SIG-M5 (cell line): ENCODE data around the gene RAPGEF1.
"Not testable (repeated sequence)": the region's sequence is repeated elsewhere in the genome, so short reads cannot be mapped to it uniquely, and the experiment has no call there.

Experiments
- DNase-seq: peaks from one replicate; lab custom pipeline; 2025; lab: John Stamatoyannopoulos, UW

Gene RAPGEF1

DNA sequence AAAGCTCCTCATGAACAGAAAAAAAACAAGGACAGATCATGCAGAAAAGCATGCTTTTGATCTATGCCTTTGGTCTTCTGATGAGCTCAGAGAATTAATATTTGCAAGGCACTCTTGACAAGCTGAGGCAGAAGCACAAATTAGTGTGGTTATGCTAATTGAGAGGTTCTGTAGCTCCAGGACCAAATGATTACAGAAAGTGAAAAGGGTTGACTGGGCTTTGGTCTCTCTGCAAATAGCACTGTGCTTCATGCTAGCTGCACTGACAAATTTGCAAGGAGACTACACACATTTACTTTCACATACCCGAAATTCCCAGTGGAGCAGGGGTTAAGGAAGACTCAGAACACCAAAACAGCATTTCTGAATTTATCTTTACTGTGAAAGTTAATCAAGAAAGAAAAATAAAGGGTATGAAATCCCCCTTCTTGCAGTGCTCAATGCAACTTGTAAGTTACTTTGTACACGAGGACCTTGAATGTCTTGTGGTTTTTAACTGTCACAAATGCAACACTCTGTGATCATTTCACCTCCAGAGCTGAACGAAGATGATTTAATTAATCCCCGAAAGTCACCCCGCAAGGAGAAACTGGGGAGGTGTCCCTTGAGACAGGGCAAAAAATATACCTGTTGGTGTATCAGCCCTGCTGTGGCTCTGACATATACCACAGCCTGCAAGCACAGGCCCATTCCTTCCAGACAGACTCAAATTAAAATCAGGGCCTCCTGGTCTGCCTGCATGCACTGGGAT lies 11.9 kb downstream of the RAPGEF1 start:
- no peak for DNase-seq

DNA sequence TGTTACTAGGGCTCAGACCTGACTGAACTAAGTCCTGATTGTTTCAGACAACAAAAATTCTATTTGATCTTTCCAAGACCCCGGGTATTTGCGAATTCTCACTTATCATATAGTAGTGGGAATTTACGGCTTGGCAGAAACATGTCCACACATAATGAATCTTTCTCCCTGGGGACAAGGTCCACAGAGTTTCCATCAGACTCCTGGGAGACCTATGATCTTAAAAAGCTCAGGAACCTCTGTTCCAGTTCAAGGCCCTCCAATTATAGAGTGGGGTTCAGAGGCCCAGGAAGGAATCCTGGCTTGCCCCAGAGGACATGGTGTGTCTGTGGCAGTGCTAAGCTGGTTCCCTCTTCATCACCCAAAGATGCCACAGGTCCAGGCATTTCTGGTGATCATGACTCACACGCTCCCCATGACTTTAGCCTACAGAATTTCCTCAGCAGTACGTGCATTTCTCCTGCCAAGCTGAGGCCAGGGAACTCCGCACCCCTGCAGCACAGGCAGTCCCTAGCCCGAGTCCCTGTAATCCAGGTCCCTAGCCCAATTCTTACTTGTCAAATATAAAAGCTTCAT lies 12.6 kb downstream of the RAPGEF1 start:
- no peak for DNase-seq

DNA sequence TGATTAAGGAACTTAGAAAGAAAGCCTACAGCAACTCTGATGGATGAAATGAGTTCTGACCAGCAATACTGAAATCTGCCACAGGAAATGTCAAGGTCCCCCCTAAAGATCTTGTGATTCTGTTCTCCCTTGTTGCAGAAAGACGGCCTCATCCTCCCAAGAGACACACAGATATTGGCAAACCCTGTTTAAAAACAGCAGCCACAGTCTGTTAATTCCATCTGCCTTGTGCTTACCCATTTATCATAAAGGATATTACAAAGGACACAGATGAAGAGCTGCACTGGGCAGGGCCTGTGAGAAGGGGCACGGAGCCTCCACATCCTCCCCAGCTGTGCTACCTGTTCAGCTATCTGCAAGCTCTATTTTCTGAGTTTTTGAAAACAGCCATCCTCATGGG lies 15.2 kb downstream of the RAPGEF1 start:
- DNase-seq: no peak

GRCh38 chr9:131723632-131724031 lies 16.2 kb downstream of the RAPGEF1 start:
- no peak for DNase-seq

DNA sequence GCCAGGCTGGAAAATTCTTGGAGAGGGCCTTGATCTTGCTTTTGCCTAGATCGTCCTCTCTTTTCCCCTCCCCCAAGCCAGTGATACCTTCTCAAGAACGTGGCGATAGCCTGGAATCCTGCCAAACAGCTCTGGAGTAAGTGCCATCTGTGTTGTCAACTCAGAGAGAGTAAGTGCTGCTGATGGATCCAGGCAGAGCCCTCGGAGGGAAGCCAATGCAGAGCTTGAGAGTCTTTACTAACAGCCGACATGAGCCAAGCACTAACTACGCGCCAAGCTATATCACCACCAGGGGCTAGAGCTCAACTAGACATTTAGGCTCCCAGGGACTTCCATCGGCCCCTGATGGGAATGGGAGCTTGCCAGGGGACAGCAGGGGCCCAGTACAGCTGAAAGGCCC lies 17.6 kb downstream of the RAPGEF1 start:
- no peak for DNase-seq

DNA sequence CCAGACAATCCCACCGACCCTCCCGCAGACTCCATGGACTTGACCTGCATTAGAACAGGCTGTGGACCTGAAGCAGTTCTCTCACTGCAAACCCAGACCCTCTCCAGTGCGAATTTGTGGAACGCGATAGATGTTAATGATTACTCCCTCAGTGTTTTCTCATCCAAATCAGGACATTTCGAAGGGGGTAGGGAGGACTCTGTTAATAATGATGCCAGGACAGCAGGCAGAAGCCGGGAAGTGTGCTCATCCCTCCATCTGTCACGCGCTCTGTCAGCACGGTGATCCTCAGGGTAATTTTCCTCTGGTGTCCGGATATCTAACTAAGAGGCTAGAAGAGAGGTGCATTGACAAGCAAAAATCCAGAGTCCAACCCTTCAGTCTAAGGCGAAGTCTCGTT lies 18.8 kb downstream of the RAPGEF1 start:
- no peak for DNase-seq

DNA sequence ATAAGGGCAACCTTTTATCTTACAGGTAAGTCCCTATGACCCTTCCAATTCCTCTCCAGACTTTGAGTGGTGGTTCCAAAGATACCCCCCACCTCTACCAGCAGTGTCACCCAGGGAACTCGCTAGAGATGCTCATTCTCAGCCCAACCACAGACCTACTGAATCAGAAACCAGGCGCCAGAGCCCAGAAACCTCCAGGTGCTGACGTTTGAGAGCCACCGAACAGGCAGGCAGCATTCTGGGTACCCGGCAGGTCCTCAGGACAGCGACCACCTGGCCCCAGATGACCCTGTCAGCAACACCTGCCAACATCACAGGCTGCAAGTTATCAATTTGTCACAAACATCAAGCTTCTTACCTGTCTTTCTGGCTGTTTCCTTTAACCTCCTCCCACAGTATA lies 19.5 kb downstream of the RAPGEF1 start:
- DNase-seq: no peak

- no peak for DNase-seq
Measured at GRCh38 chr9:131719262-131719908, 20.5 kb downstream of the RAPGEF1 start.

DNA sequence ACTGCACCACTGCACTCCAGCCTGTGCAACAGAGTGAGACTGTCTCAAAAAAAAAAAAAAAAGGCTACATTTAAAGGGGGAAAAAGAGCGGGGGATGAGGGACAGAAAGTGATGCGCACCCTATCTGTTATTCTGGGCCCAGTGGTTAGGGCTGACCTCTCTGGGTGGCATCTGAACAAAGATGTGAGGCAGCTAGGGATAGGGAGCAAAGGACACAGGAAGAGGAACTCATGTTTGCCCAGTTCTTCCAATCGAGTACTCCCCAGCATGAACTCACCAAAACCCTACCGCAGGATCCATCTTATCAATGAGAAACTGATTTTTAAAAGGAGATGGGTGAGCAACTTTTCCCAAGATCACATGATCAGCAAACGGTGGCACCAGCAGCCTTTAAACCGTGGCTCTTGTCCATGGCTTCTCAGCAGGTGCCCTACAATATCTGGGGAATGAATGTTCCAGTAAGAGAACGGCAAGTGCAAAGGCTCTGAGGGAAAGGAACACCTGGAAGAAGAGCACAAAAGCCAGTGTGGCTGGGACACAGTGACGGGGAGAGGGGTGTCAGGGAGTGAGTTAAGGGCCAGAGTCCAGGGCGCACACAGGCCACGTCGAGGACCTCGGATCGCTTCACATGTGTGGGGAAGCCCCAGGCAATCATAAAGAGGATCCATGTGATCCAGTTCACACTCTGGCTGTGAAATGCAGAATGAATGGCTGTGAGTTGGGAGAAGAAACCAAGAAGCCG lies 22.0 kb downstream of the RAPGEF1 start:
- DNase-seq: no peak

DNA sequence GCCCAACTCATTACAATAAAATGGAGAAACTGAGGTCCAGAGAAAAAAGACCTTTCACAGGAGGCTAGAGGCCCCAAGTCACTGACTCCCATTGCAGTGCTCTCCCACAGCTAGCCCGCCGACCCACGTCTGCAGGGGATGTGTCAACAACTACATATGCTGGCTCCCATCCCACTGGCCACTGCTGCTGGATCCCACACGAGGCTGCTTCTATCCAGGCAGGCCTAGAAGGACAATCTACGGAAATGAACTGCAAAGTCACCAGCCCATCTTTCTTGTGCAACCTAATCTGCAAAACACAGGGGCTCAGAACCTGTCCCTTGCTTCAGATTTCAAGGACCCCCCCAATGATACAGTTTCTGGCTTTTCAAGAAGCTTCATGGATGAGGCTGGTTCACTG lies 24.0 kb downstream of the RAPGEF1 start:
- DNase-seq: no peak

DNA sequence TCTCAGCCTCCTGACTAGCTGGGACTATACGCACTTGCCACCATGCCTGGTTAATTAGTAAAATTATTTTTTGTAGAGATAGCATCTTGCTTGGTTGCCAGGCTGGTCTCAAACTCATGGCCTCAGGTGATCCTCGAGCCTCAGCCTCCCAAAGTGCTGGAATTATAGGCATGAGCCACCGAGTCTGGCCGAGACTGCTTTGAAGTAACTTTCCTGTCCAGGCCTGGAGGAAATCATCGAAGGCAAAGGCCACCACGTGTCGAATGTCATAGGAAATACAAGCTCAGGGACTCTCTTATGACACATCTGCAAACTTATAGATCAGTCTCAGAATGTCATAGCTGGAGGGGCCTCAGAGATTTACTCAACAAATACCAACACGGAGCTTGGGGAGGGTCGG lies 25.1 kb downstream of the RAPGEF1 start:
- no peak for DNase-seq

- DNase-seq: no peak
Measured at GRCh38 chr9:131714161-131714646, 25.7 kb downstream of the RAPGEF1 start.

DNA sequence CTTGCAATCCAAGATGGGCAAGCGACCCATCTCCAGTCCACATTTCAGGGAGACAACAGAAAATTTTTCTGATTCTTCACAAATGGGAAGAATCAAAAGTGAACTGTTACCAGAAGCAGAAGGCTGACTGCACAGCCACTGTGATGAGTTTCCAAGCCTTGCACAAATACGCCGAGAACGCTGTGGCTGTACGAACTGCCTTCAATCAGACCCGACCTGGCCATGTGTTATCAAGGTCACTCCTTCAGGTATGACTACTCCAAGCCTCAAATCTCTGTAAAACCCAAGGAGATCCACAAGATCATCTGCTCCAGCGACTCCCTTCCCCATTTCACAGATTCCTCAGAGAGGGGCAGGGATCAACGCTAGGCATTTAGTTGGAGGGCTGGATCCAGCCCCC lies 26.9 kb downstream of the RAPGEF1 start:
- no peak for DNase-seq

DNA sequence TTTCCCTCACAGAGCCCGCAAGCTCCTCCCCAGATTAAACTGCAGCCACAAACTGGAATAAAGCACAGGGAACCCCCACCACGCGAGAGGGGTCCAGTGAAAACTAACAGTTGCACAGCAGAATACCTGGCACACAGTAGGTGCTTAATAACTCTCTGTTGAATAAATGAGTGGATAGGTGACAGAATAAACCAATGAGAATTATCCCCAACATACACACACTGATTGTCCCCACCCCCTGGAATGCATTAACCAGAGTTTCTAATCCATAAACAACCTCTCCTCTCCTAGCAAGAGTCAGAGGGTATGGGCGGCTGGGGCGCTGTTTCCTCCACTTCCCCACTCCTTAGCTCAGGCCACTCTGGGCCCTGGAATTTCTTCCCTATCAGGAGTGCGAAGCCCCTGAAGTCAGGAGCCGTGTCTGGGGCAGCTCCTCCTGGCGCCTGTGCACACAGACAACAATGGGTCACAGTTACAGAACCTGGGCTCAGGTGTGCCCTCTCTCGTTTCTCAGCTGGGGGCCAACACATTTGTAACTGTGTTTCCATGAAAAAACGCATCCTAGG lies 27.6 kb downstream of the RAPGEF1 start:
- no peak for DNase-seq

DNA sequence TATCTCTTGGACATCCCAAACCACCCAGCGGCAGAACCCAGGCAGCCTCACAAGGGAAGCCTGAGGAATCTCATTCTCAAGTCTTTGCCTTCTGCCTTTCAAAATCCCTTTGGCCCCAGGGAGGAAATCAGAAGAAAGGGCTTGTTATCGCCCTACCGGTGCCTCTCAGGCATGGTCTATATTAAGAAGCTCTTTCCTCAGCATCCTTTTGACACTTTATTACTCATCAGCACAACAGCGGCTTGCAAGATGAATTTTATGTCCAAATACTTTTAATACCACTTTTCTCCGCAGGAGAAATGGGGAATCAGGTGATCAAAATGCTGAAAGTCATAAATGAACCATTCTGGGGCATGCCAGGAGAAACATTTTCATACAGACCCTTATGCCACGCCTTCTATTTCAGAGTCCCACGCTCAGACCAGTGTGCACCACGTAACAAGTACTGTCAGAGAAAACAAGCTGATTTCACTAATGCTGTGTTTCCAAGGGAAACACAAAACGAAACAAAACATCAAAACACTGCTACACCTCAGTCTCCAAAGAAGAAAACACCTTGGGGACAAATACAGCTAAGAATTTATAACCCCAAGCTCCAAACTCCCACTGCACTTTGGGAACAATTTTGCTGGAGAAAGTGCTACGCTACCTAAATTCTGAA lies 30.0 kb downstream of the RAPGEF1 start:
- peak; percentile 10 for DNase-seq

DNA sequence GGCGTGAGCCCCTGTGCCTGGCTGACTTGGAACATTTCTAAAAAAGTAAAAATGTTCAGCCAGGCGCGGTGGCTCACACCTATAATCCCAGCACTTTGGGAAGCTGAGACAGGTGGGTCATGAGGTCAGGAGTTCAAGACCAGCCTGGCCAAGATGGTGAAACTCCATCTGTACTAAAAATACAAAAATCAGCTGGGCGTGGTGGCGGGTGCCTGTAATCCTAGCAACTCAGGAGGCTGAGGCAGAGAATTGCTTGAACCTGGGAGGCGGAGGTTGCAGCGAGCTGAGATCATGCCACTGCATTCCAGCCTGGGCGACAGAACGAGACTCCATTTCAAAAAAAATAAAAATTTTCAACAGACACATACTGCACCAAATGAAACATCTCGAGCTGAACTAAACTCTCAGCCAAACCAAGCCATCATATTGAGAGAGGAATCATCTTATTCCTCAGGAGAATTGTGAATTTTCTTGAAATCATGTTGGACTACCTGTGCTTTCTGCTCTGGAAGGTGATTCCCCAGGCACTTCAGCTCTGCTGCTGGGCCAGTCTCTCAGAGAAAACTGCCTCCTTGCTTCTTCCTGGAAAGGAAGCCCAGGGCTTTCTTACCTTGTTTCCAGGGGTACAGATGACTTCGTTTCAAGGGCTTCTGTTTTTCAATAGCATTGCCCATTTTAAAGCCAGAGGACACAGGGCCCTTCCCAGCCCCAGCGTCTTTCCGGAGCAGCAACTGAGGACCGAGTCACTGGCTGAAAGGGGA lies 30.7 kb downstream of the RAPGEF1 start:
- not testable (repeated sequence) for DNase-seq

DNA sequence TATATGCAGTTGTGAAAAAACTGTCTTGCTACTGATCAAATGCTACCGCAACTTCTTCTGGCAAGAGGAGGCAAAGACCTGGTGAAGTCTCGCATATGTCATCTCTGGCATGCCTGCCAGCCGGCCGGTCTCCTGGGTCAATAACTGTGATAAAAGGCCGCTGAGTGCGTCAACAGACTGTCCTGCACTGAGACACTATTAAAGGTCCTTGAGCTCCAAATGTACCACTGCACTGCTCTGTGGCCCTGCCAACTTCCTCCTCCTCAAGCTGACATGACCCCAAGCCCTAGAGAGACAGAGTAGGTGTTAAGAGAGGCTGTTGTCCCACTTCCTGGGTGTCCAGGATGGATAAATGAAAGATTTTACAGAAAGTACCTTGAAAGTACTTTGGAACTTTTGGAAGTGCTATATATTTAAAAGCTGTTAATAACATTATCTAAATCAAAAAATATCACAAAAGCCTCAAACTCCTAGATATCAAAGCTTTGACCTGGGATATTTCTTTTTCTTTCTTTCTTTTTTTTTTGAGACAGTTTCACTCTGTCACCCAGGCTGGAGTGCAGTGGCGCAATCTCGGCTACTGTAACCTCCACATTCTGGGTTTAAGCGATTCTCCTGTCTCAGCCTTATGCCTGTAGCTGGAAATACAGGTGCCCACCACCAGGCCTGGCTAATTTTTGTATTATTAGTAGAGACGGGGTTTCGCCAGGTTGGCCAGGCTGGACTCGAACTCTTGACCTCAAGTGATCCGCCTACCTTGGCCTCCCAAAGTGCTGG lies 31.5 kb downstream of the RAPGEF1 start:
- no peak for DNase-seq

DNA sequence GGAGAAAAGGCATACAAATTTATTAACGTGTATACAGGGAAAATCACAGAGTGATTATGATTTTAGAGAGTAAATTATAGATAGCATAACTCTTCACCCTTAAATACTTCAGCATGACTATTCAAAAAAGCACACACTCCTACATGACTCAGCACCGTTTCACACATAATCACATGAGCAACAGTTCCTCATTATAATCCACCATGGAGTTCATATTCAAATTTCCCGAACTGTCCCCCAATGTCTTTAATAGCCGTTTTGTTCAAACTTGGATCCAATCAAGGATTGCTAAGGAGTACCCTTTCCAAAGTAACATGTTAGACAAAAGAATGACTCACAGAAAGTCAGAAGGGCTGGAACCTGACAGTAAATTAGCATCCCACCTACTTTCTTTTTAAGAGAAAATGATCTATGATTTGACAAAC lies 32.1 kb downstream of the RAPGEF1 start:
- peak; percentile 35 for DNase-seq

GRCh38 chr9:131707050-131707449 lies 32.8 kb downstream of the RAPGEF1 start:
- no peak for DNase-seq

DNA sequence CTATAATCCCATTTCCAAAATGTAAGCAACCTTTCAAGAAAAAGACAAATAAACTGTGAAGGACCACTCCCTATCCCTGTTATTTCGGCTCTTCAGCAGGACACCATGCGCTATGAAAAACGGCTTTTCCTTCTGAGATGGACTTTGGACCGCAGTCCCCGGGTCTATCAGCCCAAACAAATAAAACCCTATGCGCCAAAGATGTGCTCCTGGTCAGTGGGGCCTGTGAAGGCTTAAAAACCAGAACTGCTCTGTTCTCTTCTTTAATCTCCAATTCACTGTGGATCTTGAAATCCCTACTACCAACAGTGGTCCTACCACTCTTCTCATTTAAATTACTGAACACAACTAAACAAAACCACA lies 33.3 kb downstream of the RAPGEF1 start:
- DNase-seq: no peak
